Common myeloid progenitor, CD34-positive (primary cell): ENCODE data around the gene CTU1.

Experiments
- CTCF ChIA-PET: fragments of 350-600 bp; sonication (Branson Sonifier 250); formaldehyde crosslinking; loops from one replicate; lab custom pipeline; 2021; ENCODE audit warnings: antibody characterized with exemption; lab: Charles Lee
- POLR2A ChIA-PET: fragments of 350-600 bp; sonication (Branson Sonifier 250); formaldehyde crosslinking; loops from one replicate; lab custom pipeline; 2021; ENCODE audit warnings: antibody characterized with exemption; lab: Charles Lee
- DNase-seq, 3 donors: peaks; one replicate each; pipeline versions ENCODE4 v3.0.0 to v3.0.0-alpha.2; 2013
- H3K27ac ChIP-seq, 2 experiments: 1 replicate in 1 of 2; 2 replicates in 1 of 2; pipeline ENCODE4 v1.7.0; 2013; ENCODE audit warnings: inconsistent platforms in 2 of 2, low read length in 2 of 2, mild to moderate bottlenecking in 2 of 2, low read depth in 1 of 2, moderate library complexity in 1 of 2; ENCODE audit not compliant: severe bottlenecking in 2 of 2, insufficient read depth in 1 of 2, poor library complexity in 1 of 2
- H3K27me3 ChIP-seq, 5 experiments: replicated peaks in 2 of 5; 1 replicate in 3 of 5; 2 replicates in 2 of 5; pipeline versions ENCODE4 v1.6.1 to v1.7.0; 2013; ENCODE audit warnings: low read length in 4 of 5, mild to moderate bottlenecking in 2 of 5, moderate library complexity in 2 of 5, inconsistent platforms in 1 of 5; ENCODE audit not compliant: insufficient read depth in 5 of 5, control insufficient read depth in 4 of 5
- H3K36me3 ChIP-seq, 4 experiments: 1 replicate in 2 of 4; 2 replicates in 2 of 4; pipeline versions ENCODE4 v1.6.1 to v1.7.0; 2013; ENCODE audit warnings: low read length in 3 of 4, control low read depth in 1 of 4, mild to moderate bottlenecking in 1 of 4; ENCODE audit not compliant: control insufficient read depth in 4 of 4, insufficient read depth in 4 of 4
- H3K4me1 ChIP-seq, 4 experiments: 1 replicate in 3 of 4; 2 replicates in 1 of 4; pipeline versions ENCODE4 v1.6.1 to v1.7.1; 2013; ENCODE audit warnings: low read length in 3 of 4, mild to moderate bottlenecking in 3 of 4, control low read depth in 1 of 4, inconsistent platforms in 1 of 4, moderate library complexity in 1 of 4; ENCODE audit not compliant: control insufficient read depth in 4 of 4, insufficient read depth in 4 of 4; ENCODE audit errors: control extremely low read depth in 1 of 4
- H3K4me3 ChIP-seq, 7 experiments: 1 replicate in 4 of 7; 2 replicates in 3 of 7; pipeline versions ENCODE4 v1.5.1 to v1.7.0; 2013; ENCODE audit warnings: mild to moderate bottlenecking in 7 of 7, low read length in 6 of 7, moderate library complexity in 6 of 7, inconsistent platforms in 2 of 7, low read depth in 2 of 7, control low read depth in 1 of 7; ENCODE audit not compliant: insufficient read depth in 4 of 7, control insufficient read depth in 1 of 7; ENCODE audit errors: extremely low read depth in 1 of 7
- H3K9me3 ChIP-seq, 5 experiments: 1 replicate in 4 of 5; 2 replicates in 1 of 5; pipeline versions ENCODE4 v1.6.1 to v1.7.1; 2013; ENCODE audit warnings: low read length in 4 of 5, mild to moderate bottlenecking in 2 of 5, inconsistent platforms in 1 of 5, low read depth in 1 of 5, moderate library complexity in 1 of 5; ENCODE audit not compliant: control insufficient read depth in 4 of 5, insufficient read depth in 2 of 5; ENCODE audit errors: control extremely low read depth in 1 of 5
- WGBS: methylation state at CpG from one replicate; pipeline ENCODE4 v1.1.5; 2013; ENCODE audit not compliant: insufficient coverage; 5-methylcytosine and 5-hydroxymethylcytosine counted together

Gene CTU1

GRCh38 chr19:51101171-51101865, 6.9 kb downstream of the CTU1 start:
- CTCF ChIA-PET: interaction anchor here (1.1 to 1.6 kb wide), 3 partner anchors 9 to 46 kb away, joined by 3 to 5 read pairs (median 4); no protein-coding TSS in a partner anchor
- 100% methylated on average over 2 of the region's 5 CpGs for WGBS
- H3K27ac ChIP-seq: no peak overlapping the region
- H3K27me3 ChIP-seq: no peaks in the 10 kb centered on the region
- DNase-seq: no peak
- H3K4me1 ChIP-seq: no peaks in the 10 kb centered on the region
- peaks cover 0 to 57% (median 37%) of the 10 kb centered on the region in 4 experiments for H3K36me3 ChIP-seq
- POLR2A ChIA-PET: no interaction called here
- no peaks in the 10 kb centered on the region for H3K9me3 ChIP-seq
- no peak overlapping the region for H3K4me3 ChIP-seq

GRCh38 chr19:51100601-51101000, 7.6 kb downstream of the CTU1 start:
- Histone ChIP-seq H3K27ac (peak overlapping the region in 1 of 2 experiments; percentile 14), H3K9me3 (no peaks in the 10 kb centered on the region), H3K36me3 (peaks cover 0 to 57% (median 35%) of the 10 kb centered on the region in 4 experiments), H3K4me3 (no peak overlapping the region), H3K4me1 (no peaks in the 10 kb centered on the region), H3K27me3 (no peaks in the 10 kb centered on the region)
- WGBS: 100% methylated on average over 1 of the region's 3 CpGs
- DNase-seq: no peak
- CTCF ChIA-PET: interaction anchor here (1.3 kb wide), 1 partner anchor 20 kb away, joined by 3 read pairs; no protein-coding TSS in a partner anchor
- POLR2A ChIA-PET: no interaction called here

GRCh38 chr19:51099047-51099382, 9.2 kb downstream of the CTU1 start:
- H3K36me3 ChIP-seq: peaks cover 0 to 49% (median 28%) of the 10 kb centered on the region in 4 experiments
- no peaks in the 10 kb centered on the region for H3K9me3 ChIP-seq
- no peak overlapping the region for H3K27ac ChIP-seq
- no peaks in the 10 kb centered on the region for H3K4me1 ChIP-seq
- 59% methylated on average over 21 of the region's 22 CpGs for WGBS
- ChIA-PET POLR2A (no interaction called here), CTCF (no interaction called here)
- peak overlapping the region in 1 of 7 experiments; percentile 43 for H3K4me3 ChIP-seq
- no peaks in the 10 kb centered on the region for H3K27me3 ChIP-seq
- DNase-seq: no peak

GRCh38 chr19:51098365-51099046, 9.7 kb downstream of the CTU1 start:
- H3K36me3 ChIP-seq: peaks cover 0 to 44% (median 23%) of the 10 kb centered on the region in 4 experiments
- ChIA-PET POLR2A (no interaction called here), CTCF (no interaction called here)
- no peaks in the 10 kb centered on the region for H3K27me3 ChIP-seq
- DNase-seq: peak; percentile 53 to 75 (median 73)
- no peaks in the 10 kb centered on the region for H3K4me1 ChIP-seq
- H3K27ac ChIP-seq: no peak overlapping the region
- no peaks in the 10 kb centered on the region for H3K9me3 ChIP-seq
- H3K4me3 ChIP-seq: peak overlapping the region in 1 of 7 experiments; percentile 43
- 71% methylated on average over 74 of the region's 78 CpGs for WGBS

GRCh38 chr19:51097796-51098195, 10.4 kb downstream of the CTU1 start:
- no peaks in the 10 kb centered on the region for H3K4me1 ChIP-seq
- peaks cover 0 to 41% (median 19%) of the 10 kb centered on the region in 4 experiments for H3K36me3 ChIP-seq
- POLR2A ChIA-PET: no interaction called here
- H3K9me3 ChIP-seq: no peaks in the 10 kb centered on the region
- no peak for DNase-seq
- H3K4me3 ChIP-seq: no peak overlapping the region
- H3K27me3 ChIP-seq: no peaks in the 10 kb centered on the region
- 90% methylated on average over 19 of the region's 20 CpGs for WGBS
- CTCF ChIA-PET: no interaction called here
- no peak overlapping the region for H3K27ac ChIP-seq

GRCh38 chr19:51097166-51097738, 11.0 kb downstream of the CTU1 start:
- H3K4me3 ChIP-seq: no peak overlapping the region
- no peaks in the 10 kb centered on the region for H3K9me3 ChIP-seq
- H3K36me3 ChIP-seq: peaks cover 0 to 35% (median 16%) of the 10 kb centered on the region in 4 experiments
- ChIA-PET POLR2A (no interaction called here), CTCF (interaction anchor here (0.6 to 2.6 kb wide), 5 partner anchors 8 to 172 kb away, joined by 3 to 9 read pairs (median 3); no protein-coding TSS in a partner anchor)
- no peaks in the 10 kb centered on the region for H3K4me1 ChIP-seq
- no peaks in the 10 kb centered on the region for H3K27me3 ChIP-seq
- no peak overlapping the region for H3K27ac ChIP-seq
- peak; percentile 41 to 63 (median 57) for DNase-seq
- no CpG with 5 or more reads among the region's 8 CpGs for WGBS
